ENCODE results near the gene PLA2G2C.

PLA2G2C gene

DNA sequence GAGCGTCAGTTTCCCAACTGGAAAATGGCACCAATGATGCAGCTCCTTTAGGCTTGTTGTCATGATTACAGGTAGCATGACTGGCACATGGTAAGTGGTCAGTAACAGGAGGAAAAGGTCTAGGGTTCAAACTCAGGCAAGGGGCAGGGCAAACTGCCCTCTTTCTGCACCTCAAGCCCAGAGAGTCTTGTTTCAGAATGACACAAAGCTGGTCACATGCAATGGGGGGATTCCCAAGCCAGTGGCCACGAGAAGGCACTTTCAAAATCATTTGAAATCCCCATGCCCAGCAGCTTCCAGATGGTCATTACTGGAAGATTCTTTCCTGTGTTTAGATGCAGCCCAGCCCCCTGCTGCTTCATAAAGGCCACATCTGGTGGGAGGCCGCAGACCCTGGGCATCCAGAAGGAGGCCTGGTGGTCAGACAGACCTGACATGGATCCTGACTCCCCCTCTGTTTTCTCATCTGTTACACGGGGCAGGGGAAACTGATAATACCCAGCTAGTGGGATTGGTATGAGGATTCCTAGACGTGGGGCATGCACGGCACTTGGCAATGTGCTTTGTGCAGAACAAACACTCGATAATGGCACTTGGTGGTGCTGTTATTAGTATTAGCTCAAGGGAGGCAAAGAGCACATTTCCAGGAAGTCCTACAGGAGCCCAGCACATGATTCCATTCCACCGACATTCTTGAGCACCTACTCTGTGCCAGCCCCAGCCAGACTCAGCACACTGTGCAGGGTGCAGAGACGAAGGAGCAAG lies 60.1 kb downstream of the PLA2G2C start:
- DNase-seq: no peak

GRCh38 chr1:20125100-20125499 lies 61.2 kb downstream of the PLA2G2C start:
- DNase-seq: no peak

- DNase-seq: no peak
These were observed 61.8 kb downstream of the PLA2G2C start for GRCh38 chr1:20124456-20125057.

DNA sequence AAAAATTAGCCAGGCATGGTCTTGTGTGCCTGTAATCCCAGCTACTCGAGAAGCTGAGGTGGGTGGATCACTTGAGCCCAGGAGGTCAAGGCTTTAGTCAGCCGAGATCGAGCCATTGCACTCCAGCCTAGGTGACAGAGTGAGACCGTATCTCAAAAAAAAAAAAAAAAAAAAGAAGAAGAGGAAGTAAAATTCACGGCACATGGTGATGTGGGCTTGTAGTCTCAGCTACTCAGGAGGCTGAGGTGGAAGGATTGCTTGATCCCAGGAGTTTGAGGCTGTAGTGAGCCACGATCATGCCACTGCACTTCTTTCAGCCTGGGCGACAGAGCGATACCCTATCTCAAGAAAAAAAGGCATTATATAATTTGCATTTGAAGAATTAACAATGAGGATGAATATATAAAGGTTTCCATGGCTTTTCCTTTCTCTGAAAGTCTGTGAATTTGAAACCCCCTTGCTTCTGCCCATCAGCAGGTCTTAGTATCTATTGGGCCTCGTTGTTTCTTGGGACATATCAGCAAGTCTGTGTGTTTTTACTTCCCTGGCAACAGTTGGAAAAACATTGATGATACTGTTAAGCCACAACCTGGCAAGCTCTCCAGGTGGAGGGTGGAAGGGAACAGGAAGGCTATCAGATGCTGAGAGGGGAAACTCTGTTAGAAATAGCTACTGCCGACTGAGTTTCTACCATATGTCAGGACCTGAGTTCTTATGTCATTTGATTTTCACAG lies 62.4 kb downstream of the PLA2G2C start:
- no peak for DNase-seq

DNA sequence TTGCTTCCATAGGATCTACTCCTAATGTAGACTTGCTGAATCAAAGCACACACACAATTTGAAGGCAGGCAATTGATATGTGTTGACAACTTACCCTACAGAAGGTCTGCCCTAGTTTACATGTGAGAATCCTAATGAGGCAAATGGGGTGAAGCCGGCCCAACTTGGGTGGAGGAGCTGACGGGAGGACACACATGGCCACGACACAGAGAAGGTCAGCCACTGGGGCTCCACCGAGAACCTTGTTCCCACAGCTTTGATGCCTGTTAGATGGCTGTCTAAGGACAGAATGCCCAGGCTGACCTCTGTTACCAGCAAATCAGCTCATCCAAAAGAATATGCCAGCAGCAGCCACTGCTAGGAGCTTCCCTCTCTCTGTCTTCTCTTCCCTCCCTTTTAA lies 65.5 kb downstream of the PLA2G2C start:
- no peak for DNase-seq

- DNase-seq: no peak
These were observed 67.0 kb downstream of the PLA2G2C start, which contains the start of gene PLA2G2D for GRCh38 chr1:20119347-20119746. PLA2G2D (minus strand) TSS chr1:20119536; CDS start chr1:20119498, 38 bp downstream.

DNA sequence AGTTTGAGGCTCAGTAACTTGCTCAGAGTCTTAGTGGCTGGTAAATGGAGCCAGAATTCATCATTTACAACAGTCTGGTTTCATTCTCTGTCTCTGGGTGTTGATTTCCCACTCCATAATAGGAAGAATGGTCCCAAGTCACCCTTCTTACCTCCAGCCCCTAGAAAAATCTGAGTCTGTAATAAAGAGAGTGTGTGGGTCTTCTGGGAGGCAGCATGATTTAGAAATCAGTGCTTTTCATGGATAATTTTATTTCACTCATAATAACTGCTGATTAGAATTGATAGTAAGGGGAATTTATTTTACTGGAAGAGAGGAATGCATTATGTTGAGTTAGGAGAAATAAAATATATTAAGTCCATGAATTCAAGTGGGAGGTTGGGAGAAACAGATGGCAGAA lies 69.1 kb downstream of the PLA2G2C start:
- DNase-seq: no peak

DNA sequence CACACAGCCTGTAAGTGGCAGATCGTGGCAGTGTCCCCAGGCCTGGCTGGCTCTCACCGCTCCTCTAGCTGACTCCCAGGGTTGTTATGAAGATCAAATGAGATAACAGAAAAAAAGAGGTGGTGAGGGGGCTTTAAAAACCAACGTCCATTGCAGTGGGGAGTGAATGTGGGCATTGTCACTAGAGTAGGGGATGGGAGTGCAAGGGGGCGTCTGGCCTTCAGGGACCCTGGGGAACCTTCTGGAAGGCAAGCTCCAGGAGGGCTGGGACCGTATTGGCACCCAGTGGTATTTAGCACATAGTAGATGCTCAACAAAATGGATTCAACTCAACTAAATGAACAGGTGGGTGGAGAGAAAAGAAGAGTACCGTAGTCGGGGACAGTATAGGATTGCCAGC lies 70.4 kb downstream of the PLA2G2C start:
- no peak for DNase-seq

DNA sequence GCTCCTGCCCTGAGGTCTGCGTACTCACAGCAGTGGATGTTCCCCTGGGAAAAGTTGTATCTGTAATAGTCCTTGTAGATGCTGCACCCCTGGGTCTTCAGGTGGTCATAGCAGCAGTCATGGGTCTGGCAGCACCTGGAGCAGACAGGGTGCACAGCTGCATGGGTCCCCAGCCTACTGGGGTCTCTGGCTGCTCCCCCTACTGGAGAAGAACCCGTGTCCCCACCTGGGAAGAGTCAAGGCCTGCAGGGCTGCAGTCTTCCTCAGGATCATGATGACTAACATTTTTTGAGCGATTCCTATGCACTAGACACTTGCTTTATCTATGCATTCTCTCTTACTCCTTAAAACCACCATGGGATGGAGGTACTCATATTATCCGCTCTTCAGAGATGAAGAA lies 70.8 kb downstream of the PLA2G2C start:
- DNase-seq: no peak

- DNase-seq: no peak
These were observed 72.2 kb downstream of the PLA2G2C start for GRCh38 chr1:20114021-20114648.

All from NCI-H1105 treated with DMSO at 0.1 percent for 48 hours (cell line).